Hematopoietic multipotent progenitor cell treated with erythropoietin and hydrocortisone succinate and interleukin-3 and kit ligand, for 4 days (in vitro differentiated cells): Measurements from ENCODE around the gene KCTD16.
A peak's percentile ranks its signal among the peaks of the same experiment; 100 is the strongest.

Source experiments
- DNase-seq: peaks from one replicate; pipeline ENCODE4 v3.0.0-alpha.2; 2015

Gene KCTD16

DNA sequence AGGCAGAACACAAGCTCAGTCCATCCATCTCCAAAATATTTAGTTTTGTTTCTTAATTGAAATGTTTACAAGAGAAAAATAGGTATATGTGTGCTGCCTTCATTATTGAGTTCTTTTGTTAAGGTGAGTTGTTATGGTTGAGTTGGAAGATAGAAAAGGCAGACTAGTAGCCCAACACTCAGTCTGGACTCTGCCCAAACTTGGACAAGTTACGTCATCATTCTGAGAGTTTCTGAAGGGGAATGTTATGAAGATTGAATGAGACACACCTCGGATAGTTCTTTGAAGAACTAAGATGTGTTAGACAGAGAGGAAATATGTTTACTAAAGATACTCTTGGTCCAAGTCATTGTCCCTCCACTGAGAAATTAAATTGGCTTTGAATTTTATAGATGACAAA lies 245.5 kb downstream of the KCTD16 start:
- no peak for DNase-seq

GRCh38 chr5:144418719-144419118 lies 248.0 kb downstream of the KCTD16 start:
- DNase-seq, result no peak

GRCh38 chr5:144421411-144421810 lies 250.7 kb downstream of the KCTD16 start:
- DNase-seq, result no peak

- DNase-seq, result no peak
Measured at GRCh38 chr5:144422018-144422727, 251.5 kb downstream of the KCTD16 start.

DNA sequence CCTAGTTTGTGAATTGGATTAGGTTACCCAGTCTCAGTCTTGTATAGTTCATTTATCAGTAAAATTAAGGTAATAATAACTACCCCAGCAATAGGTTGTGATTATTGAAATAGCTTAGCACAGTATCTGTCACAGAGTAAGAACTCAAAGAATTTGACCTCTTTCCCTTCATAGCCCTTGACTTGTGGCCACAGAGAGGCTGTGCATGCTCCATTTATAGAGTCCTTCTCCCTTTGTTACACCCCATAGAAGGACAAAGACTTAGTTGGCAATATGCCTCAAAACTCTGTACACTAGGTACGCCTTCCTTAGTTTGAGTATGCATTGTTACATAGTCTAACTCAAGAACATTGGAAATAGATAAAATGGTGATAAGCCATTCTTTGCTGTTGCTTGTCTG lies 257.2 kb downstream of the KCTD16 start:
- DNase-seq, result no peak

- no peak for DNase-seq
Measured at GRCh38 chr5:144428326-144428725, 257.7 kb downstream of the KCTD16 start.

GRCh38 chr5:144429405-144429804 lies 258.7 kb downstream of the KCTD16 start:
- DNase-seq, result no peak

DNA sequence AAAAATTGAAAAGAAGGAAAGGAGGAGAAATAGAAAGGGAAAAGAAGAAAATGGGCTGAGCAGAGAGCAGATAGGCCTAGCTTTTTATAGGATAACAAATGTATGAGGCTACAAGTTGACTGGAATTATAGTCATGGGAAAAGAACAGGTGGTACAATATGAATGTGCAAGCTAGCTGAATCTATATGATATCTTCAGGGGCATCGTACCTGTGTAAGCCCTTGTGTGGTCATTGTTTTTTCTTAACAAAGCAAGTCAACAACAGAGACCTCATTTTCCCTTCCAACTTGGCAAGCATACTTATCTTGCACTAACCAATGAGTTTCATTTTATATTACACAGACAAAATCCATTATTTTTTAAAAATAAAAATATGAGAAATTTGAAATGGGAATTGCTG lies 259.2 kb downstream of the KCTD16 start:
- no peak for DNase-seq

DNA sequence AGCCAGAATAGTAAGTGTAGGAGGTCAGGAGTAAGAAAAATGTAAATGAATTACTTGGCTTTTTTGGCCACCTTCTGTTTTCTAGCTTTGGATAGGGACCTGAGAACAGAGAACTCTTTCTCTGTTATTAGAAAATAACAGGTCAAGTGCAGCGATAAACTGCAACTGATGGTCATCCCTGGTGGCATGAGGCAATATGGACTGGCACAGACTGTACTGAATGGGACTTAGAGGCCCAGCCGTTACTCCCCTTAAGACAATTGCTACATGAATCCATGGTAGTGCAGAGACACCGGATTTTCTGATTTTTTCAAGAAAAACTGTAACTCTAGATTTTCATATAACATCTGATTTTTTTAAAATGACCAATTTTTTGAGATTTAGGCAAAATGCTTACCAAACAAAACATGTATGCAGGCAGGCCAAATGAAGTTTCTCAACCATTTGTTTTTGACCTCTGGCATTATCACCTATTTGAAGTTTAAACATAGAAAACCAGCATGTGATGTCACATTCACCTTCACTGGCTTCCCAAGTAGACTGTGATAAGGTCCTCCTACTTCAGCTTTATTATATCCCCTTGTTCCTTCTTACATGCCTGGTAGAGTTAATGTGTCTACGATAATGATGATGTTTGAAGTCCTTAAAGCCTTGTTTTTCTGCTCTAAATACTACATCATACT lies 262.6 kb downstream of the KCTD16 start:
- DNase-seq, result no peak

DNA sequence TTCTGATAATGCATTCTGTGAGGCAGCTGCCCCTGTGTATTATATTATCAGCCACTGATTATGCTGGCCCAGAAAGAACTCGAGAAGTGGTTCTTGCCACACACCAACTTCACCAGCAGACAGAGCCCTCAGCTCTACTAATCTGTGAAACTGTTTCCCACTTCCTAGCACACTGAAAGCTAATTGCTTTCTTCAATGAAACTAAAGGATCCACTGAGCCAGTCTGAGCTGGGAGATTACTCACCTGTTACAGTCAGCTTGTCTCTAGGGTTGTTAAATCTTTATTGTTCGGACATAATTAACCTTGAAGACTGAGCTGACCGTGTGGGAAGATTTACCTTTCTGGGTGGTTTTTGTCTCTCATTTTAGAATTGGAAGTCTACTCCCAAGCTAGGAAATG lies 263.2 kb downstream of the KCTD16 start:
- DNase-seq, result no peak

- no peak for DNase-seq
Measured at GRCh38 chr5:144436007-144436406, 265.3 kb downstream of the KCTD16 start.

GRCh38 chr5:144438237-144438636 lies 267.6 kb downstream of the KCTD16 start:
- no peak for DNase-seq

DNA sequence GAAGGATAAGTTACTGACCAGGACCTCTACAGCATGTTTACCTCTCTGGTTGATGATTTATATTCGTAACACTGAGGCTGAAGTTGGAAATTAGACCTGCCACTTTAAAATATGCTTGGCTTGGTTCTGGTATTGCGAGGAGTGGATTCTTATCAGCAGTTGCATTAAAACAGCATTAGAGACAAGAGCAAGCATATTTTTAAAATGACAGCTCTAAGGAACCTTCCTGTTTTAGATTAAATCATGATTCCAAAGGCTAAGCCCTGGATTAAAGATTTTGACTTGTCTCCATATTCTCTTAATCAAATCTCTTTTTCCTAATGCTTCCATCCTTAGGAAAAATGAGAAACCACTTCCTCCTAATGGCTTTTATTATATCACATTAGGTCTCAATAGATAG lies 277.8 kb downstream of the KCTD16 start:
- DNase-seq, result no peak

DNA sequence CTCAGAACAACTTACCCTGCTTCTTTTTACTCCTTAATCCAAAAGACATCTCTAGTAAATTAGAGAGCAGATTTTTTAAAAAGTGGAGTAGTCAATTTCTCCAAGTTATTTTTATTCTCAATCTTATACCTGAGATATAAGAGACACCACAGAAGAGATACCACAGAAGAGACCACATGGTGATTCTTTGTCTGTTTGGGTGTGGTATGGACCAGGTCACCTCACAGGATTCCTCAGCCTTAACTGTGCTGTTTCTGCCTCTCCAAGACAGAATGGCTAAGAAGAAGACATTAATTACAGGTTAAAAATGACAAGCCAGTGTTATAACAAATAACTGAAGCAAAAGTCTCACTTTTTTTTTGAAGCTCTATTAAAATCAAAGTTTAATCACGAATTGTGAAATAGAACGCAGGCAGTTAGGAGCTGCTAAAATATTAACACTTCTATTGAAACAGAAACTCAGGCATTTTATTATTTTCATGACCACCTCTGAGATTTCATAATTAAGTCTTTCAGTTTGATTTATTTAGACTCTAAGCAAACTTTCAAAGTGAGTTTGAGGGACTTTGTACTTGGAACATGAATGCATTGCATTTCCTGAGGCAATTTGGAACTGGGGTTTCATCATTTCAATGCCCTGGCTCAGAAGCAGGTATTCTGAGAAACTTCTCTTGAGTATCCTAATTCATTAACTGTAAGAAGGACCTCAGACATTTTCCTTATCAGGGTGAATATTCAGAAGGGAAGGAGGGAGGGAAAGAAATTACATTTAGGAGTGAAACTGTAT lies 280.7 kb downstream of the KCTD16 start:
- DNase-seq, result no peak

DNA sequence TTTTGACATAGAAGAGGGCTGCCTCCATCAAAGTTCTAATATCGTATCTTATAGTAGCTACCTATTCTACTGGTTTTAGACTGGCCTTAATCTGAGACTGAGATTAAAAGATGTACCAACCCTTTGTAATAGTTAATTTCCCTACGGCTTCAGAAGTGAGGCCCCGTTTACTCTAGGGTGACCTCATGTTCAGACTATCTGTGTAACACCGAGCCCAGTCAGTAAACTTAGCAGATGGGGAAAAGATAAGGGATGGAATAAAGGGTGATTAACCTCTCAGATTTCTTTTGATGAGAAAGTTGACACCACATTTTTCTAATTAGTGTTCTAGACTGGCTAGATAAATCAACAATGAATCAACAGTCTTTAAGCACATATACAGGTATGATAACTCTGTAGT lies 283.1 kb downstream of the KCTD16 start:
- DNase-seq, result no peak

- no peak for DNase-seq
Measured at GRCh38 chr5:144457160-144457559, 286.5 kb downstream of the KCTD16 start.

- DNase-seq, result no peak
Measured at GRCh38 chr5:144458216-144458615, 287.5 kb downstream of the KCTD16 start.

- DNase-seq, result no peak
Measured at GRCh38 chr5:144460600-144460999, 289.9 kb downstream of the KCTD16 start.

DNA sequence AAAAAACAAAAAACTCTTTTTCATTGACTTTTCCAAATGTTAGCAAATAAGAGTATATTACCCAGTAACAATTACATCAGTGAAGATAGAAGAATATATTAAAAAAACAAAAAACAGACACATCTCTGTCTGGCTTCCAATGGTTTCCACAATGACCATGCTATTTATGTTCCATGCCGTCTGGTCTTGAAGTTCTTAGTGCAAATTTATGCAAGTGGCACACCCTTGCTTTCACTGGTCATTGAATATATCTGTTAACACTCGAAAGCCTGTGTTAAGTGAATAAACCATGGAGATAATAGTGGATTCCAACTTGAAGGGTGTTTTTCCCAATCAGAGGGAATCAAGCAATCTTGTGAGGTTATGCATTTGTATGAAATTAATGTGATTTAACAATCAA lies 291.9 kb downstream of the KCTD16 start:
- DNase-seq, result no peak

DNA sequence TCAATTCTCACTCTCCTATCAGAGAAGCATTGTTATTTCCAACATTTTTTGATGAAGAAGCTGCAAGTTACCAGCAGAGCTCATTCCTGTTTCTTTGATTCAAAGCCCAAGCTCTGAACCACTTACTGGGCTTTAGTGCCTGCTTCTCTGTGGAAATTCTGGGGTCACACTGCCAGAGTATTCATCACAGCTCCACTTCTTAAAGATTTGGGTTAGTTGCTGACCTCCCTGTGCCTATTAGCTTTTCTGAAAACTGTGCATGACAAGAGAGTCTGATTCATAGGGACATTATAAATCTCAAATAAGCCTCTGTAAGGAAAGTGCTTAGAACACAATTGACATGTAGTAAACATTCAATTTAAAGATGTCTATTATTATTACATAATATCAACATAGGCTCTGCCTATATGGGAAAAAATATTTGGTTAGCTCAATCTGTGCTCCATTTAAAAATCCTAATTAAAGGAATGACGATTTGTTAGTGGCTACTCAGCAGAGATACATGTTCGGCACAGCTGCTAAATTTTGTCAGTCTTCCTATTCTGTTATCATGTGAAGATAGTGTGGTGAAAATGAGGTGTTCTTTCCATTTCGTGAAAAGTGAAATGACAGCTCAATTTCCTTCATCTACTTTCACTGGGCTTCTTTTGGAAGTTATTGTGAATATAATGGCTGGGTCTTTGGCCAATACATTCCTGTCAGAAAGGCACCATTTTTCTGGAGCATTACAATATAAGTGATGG lies 293.0 kb downstream of the KCTD16 start:
- DNase-seq, result no peak

DNA sequence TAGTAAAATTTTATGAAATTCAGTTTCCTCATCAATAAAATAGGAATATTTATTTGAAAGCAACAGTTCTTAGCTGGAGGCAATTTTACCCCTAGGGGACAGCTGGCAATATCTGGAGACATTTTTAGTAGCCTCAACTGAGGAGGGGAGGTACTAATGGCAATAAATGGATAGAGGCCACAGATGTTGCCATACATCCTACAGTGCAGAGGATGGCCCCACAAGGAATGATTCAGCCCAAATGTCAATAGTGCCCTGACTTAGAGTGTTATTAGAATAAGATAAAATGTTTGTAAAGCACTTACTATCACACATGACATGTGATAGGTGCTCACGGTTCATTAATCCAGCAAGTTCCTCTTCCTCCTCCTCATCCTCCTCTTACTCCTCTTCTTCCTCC lies 293.6 kb downstream of the KCTD16 start:
- no peak for DNase-seq

GRCh38 chr5:144465441-144465840 lies 294.8 kb downstream of the KCTD16 start:
- no peak for DNase-seq

- DNase-seq, result peak; percentile 25
Measured at GRCh38 chr5:144467792-144468191, 297.1 kb downstream of the KCTD16 start.
